Fibroblast of lung (primary cell): Measurements from ENCODE around the gene NOSTRIN.
A peak's percentile ranks its signal among the peaks of the same experiment; 100 is the strongest.

ENCODE experiments used
- CTCF ChIP-seq, 2 donors: IDR thresholded peaks in 1 of 2; conservative IDR thresholded peaks in 1 of 2; 1 replicate in 1 of 2; 2 replicates in 1 of 2; pipeline ENCODE4 v1.5.1; 2011 to 2012; ENCODE audit warnings: low read length in 2 of 2, control low read depth in 1 of 2, inconsistent platforms in 1 of 2, low read depth in 1 of 2, mild to moderate bottlenecking in 1 of 2
- EZH2 ChIP-seq: IDR thresholded peaks from 2 replicates; pipeline ENCODE4 v1.5.1; 2012; ENCODE audit warnings: low read length, control low read depth, mild to moderate bottlenecking; ENCODE audit errors: missing control alignments

DNA sequence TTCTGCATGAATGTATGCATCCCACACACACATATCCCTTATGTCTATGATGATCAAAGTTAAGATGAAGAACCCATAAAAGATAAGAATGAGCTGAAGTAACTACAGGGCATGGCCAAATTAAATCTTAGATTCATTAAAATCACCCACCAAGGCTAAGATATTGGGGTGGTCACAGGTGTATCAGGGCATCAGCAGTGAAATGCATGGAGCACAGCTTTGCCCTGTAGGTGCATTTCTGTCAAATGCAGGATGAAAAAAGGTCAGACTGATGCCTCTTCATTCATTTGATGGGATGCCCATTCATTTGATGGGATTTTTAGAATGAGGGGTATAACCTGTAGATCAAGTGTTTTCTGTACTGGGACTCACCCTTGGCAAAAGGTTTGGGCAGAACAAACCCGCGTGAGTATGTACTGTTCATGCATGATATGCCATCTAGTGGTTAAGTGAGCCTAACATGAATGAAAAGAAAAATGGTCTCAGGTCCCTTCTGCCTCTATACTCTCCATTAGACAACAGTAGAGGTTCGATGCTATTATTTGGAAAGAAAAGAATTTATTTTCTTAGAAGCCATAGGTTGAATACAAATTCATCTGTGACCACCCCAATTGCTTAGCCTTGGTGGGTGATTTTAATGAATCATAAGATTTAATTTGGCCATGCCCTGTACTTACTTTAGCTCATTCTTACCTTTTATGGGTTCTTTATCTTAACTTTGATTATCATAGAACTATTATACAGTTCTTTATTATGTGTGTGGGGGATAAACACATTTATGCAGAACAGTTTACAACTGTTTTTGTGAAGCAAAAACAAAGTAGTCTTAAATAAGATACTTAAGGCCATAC lies 43.2 kb upstream of the NOSTRIN start:
- TF ChIP-seq CTCF (conservative IDR thresholded peaks at IDR 0.05 in 1 of 2, IDR thresholded peaks at IDR 0.05 in 1 of 2; ENCODE audit: low read depth in 1 of 2, low read length in 2 of 2) (peak; percentile 62 to 65), EZH2 (no peak)
